KG1 (cell line): ENCODE results near the gene CEBPG.

Source experiments
- DNase-seq: peaks from one replicate; lab custom pipeline; 2025; lab: John Stamatoyannopoulos, UW

Gene CEBPG

GRCh38 chr19:33373453-33374235, at the start of gene CEBPG:
CEBPG (plus strand) TSS chr19:33373709; CDS start chr19:33379240, 5,531 bp downstream.
- DNase-seq: peak; percentile 65

- no peak for DNase-seq
Measured at GRCh38 chr19:33324628-33325027, 48.9 kb upstream of the CEBPG start.

DNA sequence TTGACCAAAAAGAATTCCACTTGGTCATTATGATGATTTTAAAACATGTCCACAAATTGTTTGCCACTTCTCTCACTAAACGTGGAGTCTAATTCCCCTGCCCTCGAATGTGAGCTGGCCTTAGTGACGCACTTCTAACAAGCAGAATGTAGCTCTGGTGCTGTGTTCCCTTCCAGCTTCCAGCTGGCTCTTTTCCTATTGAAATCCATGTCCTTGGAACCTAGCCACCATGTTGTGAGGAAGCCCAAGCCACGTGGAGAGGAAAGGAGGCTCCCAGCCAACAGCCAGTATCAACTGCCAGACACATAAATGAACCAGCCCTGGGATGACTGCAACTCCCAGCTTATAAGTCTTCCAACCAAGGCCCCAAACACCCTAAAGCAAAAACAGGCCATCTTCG, 47.6 kb upstream of the CEBPG start:
- DNase-seq: no peak

GRCh38 chr19:33329060-33329459, 44.4 kb upstream of the CEBPG start:
- DNase-seq: no peak

DNA sequence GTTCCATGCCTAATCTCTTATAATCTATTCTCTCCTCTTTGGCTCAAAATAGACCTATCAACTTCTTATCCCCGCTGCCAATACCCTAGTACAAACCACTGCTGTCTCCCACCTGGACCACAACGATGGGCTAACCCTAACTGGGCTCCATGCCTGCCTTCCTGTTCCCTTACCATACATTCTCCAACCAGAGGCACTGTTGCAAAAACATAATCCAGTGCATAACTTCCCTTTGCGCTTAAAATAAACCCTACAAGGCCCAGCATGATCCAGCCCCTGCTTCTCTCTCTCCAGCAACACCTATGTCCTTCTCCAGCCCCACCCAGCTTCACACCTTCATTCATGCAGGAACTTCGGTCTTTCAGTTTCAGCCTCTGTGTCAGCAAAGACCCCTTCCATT, 43.8 kb upstream of the CEBPG start:
- no peak for DNase-seq

- DNase-seq: no peak
Measured at GRCh38 chr19:33332248-33332647, 41.3 kb upstream of the CEBPG start.

- DNase-seq: no peak
Measured at GRCh38 chr19:33333151-33333550, 40.4 kb upstream of the CEBPG start.

DNA sequence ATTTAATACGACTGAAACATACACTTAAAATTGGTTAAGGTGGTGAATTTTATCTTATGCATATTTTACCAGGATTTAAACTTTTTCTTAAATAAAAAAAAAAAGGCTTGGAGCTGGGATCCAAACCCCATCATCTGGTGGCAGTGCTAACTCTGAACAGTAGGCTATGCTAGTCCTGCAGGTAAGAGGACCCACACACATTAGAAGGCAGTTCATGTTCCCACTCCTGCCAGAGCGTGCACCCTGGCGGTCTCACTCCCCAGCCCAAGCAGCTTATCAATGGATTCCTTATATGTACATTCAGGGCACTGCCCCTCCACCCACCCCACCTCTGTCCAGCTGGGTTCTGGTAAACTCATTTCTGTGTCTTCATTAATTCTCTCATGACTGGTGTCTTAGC, 39.9 kb upstream of the CEBPG start:
- DNase-seq: no peak

DNA sequence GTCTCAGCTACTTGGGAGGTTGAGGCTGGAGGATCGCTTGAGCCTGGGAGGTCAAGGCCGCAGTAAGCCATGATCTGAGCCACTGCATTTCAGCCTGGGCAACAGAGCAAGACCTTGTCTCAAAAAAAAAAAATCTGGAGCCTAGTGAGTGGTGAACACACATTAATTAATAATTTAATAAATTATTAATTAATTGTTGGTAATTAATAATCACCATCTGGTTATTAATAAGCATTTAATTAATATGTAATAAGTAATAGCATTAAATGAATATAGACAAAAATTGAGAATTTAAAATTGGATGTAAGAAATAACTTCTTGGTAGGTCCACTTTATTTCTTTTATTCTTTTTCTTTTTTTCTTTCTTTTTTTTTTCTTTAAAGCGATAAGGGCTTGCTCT, 39.2 kb upstream of the CEBPG start:
- DNase-seq: no peak

- DNase-seq: no peak
Measured at GRCh38 chr19:33335446-33335845, 38.1 kb upstream of the CEBPG start.

GRCh38 chr19:33339016-33339984, 34.2 kb upstream of the CEBPG start:
- no peak for DNase-seq

GRCh38 chr19:33340991-33341390, 32.5 kb upstream of the CEBPG start:
- no peak for DNase-seq

DNA sequence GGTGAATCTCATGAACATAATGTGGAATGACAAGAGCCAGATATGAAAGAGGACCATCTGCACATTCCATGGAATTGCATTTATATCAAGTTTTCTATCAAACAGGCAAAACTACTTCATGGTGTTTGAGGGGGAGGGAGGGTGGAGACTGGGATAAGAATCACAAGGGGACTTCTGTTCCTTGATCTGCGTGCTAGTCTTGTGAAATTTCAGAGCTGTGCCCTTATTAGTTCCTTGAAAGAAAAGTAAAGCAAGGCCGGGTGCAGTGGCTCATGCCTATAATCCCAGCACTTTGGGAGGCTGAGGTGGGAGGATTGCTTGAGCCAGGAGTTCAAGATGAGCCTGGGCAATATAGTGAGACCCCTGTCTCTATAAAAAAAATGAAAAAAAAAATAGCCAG, 30.2 kb upstream of the CEBPG start:
- no peak for DNase-seq

DNA sequence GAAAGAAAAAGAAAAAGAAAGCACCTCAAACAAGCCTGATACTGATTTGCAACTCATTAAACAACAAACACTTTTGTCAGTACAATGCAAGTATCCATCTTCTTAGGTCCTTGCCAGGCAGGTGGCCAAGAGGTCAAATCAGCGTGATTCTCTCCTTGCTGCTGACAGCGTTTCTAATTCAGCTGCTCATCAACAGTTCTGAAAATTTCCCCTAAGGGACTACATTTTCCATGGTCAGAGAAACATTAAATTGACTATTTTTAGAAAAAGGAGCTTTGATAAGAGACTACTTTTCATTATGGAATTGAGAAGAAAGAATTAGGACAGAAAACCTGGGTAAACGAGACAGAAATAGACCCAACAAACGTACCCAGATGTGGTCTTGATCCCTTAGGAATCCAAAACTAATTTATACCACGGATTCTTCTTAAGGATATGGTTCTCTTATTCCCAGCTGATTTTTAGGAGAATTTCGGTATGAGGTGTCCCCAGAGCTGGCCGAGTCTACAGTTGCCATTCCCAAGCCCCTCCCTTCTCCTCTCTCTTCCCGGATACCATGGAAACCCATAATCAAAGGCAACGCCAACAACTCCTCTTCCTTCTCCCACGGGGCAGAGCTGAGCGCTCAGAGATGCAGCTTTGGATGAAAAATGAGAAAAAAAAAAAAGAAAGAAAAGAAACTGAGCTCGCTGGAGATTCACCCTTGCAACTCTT, 29.5 kb upstream of the CEBPG start:
- DNase-seq: no peak

DNA sequence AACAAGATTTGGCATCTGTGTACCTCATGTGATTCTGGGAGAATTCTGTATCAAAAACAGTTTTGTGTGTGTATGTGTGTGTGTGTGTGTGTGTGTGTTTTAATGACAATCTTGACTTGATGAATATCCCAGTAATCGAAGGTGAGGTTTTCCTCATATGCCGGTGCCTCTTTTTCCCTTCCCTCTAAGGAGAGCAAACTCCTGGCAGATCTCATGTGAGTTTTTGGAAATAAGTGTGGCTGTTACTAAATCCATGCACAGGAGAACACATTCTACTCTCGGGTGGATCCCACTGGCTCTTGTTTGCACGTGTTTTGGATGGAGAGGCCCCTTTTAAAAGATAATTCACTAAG, 29.0 kb upstream of the CEBPG start:
- DNase-seq: no peak

DNA sequence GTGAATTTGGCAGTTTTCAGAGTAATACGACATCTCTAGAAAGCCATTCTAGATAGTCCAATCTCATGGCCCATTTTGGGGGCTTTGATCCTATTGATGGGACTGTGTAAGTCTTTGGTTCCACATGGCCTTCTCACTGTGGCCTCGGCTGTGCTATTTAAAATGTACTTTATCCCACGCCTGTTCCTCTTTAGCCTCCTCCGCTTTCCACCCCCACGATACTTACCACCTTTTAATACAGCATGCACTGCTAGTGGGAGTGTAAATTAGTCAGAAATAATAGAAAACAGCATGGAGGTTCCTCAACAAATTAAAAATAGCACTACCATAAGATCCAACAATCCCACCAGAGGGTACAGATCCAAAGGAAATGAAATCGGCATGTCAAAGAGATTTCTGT, 28.3 kb upstream of the CEBPG start:
- DNase-seq: no peak

- DNase-seq: no peak
Measured at GRCh38 chr19:33346665-33347064, 26.8 kb upstream of the CEBPG start.

DNA sequence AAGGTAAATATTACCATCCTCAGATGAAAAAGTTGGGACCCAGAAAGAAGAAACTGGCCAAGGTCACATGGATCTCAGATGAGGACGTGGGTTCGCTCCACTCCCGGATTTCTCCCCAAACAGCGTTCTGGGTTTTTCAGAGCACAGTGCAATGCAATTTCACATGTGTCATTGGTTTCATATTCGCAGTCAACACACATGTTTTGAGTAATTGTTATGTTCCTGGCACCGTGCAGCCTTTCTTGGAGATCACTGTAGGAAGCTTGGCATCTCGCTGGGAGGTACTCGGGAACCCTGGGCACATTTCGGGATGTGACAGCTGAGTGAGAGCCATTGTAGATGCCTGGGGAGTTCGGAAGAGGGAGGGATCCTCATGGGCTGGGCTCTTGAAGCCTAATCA, 26.2 kb upstream of the CEBPG start:
- no peak for DNase-seq

GRCh38 chr19:33348301-33349010, 25.1 kb upstream of the CEBPG start:
- DNase-seq: no peak

- DNase-seq: no peak
Measured at GRCh38 chr19:33349319-33350289, 23.9 kb upstream of the CEBPG start.
